Measurements from ENCODE around the gene PEAK1.
"Not testable (repeated sequence)": the region's sequence is repeated elsewhere in the genome, so short reads cannot be mapped to it uniquely, and the experiment has no call there.

The PEAK1 gene

DNA sequence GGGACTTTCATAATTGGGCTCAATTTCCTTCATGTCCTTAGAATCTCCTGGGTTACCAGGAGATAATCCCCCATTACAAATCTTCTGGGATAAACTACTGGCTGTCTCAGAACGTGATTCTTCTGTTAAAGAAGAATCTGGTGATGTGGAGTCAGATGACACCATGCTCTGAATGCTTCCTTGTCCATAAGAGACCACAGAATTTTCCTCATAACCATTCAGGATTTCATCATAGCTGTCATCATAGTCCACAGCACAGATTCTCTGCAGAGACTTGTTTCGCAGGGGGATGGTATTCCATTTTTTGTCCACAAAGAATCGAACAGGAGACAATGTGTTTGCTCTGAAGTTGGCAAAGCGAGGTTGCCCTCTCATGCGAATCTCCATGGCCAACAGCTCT is 239.1 kb downstream of the PEAK1 start:
- no peak for ATAC-seq
- TF ChIP-seq OSR1 (CRISPR knock-in tag; IDR thresholded peaks at IDR 0.05) (no peak), ISL1 (CRISPR knock-in tag; IDR thresholded peaks at IDR 0.05) (no peak), ARNTL (CRISPR knock-in tag; IDR thresholded peaks at IDR 0.05; ENCODE audit: borderline replicate concordance, low read depth) (no peak), ESRRG (CRISPR knock-in tag; IDR thresholded peaks at IDR 0.05) (no peak), BACH2 (CRISPR knock-in tag; IDR thresholded peaks at IDR 0.05; ENCODE audit: borderline replicate concordance) (no peak), GLIS3 (CRISPR knock-in tag; IDR thresholded peaks at IDR 0.05) (no peak), ZNF8 (CRISPR knock-in tag; IDR thresholded peaks at IDR 0.05) (no peak), TCF4 (CRISPR knock-in tag; IDR thresholded peaks at IDR 0.05; ENCODE audit: borderline replicate concordance) (no peak), PPARA (CRISPR knock-in tag; IDR thresholded peaks at IDR 0.05; ENCODE audit: borderline replicate concordance) (no peak)
- TF ChIP-seq, protein P1, sequence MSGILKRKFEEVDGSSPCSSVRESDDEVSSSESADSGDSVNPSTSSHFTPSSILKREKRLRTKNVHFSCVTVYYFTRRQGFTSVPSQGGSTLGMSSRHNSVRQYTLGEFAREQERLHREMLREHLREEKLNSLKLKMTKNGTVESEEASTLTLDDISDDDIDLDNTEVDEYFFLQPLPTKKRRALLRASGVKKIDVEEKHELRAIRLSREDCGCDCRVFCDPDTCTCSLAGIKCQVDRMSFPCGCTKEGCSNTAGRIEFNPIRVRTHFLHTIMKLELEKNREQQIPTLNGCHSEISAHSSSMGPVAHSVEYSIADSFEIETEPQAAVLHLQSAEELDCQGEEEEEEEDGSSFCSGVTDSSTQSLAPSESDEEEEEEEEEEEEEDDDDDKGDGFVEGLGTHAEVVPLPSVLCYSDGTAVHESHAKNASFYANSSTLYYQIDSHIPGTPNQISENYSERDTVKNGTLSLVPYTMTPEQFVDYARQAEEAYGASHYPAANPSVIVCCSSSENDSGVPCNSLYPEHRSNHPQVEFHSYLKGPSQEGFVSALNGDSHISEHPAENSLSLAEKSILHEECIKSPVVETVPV (CRISPR knock-in tag; IDR thresholded peaks at IDR 0.05) = no peak
- TF ChIP-seq, protein P2, sequence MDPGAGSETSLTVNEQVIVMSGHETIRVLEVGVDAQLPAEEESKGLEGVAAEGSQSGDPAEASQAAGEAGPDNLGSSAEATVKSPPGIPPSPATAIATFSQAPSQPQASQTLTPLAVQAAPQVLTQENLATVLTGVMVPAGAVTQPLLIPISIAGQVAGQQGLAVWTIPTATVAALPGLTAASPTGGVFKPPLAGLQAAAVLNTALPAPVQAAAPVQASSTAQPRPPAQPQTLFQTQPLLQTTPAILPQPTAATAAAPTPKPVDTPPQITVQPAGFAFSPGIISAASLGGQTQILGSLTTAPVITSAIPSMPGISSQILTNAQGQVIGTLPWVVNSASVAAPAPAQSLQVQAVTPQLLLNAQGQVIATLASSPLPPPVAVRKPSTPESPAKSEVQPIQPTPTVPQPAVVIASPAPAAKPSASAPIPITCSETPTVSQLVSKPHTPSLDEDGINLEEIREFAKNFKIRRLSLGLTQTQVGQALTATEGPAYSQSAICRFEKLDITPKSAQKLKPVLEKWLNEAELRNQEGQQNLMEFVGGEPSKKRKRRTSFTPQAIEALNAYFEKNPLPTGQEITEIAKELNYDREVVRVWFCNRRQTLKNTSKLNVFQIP (CRISPR knock-in tag; IDR thresholded peaks at IDR 0.05; ENCODE audit: borderline replicate concordance, low read depth) = no peak

DNA sequence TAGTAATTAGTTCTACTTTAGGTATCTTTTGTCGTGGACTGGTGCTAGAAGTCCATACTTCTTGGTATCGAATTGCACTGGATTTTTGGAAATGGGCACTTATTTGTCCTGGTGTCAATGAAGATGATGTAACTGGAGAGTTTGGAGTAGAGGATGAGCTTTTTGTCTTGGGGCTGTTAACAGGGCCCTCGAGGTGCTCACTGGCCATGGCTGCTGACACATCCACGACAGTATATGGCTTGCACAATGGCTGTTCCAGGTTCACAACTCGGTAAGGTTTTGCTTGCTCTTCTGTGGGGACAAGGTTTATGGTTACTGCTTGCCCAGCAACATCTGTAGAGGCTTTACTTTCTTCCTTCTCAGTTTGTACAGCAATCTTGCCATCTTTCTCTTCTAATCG is 239.6 kb downstream of the PEAK1 start:
- TF ChIP-seq, protein P1 (CRISPR knock-in tag; IDR thresholded peaks at IDR 0.05) = no peak
- TF ChIP-seq, protein P2 (CRISPR knock-in tag; IDR thresholded peaks at IDR 0.05; ENCODE audit: borderline replicate concordance, low read depth) = no peak
- TF ChIP-seq ZNF8 (CRISPR knock-in tag; IDR thresholded peaks at IDR 0.05) = no peak
- TF ChIP-seq ESRRG (CRISPR knock-in tag; IDR thresholded peaks at IDR 0.05) = no peak
- no peak for TF ChIP-seq PPARA (CRISPR knock-in tag; IDR thresholded peaks at IDR 0.05; ENCODE audit: borderline replicate concordance)
- TF ChIP-seq ZFP3 (CRISPR knock-in tag; IDR thresholded peaks at IDR 0.05) = no peak
- no peak for TF ChIP-seq ZNF70 (CRISPR knock-in tag; IDR thresholded peaks at IDR 0.05)
- no peak for TF ChIP-seq ZNF565 (CRISPR knock-in tag; conservative IDR thresholded peaks at IDR 0.05; ENCODE audit: low read depth)
- TF ChIP-seq CSDC2 (CRISPR knock-in tag; IDR thresholded peaks at IDR 0.05) = no peak
- ATAC-seq = no peak

DNA sequence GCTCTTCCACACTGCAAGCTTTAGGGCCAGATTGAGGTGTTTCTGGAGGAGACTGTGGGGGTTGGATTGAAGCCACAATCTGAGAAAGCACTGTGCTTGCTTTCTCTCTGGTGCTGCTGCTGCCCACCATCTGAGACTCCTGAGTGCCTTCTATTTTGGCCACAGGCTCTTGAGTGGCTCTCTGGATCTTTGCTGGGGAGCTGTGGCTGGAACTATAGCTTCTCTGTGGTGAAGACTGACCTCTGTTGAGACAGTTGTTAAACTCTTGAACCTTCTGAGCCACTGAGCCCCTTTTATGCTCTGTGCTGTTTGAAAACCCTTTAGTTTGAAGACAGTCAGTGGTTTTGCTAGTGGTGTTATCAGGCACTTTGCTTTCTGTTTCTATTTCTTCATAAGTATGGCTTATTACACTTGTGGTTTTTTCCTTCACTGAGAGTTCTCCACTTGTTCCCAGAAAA is 240.3 kb downstream of the PEAK1 start:
- no peak for ATAC-seq
- TF ChIP-seq RARB (CRISPR knock-in tag; IDR thresholded peaks at IDR 0.05) = no peak
- no peak for TF ChIP-seq ZNF8 (CRISPR knock-in tag; IDR thresholded peaks at IDR 0.05)
- no peak for TF ChIP-seq ZFP30 (CRISPR knock-in tag; IDR thresholded peaks at IDR 0.05)
- no peak for TF ChIP-seq ZNF565 (CRISPR knock-in tag; conservative IDR thresholded peaks at IDR 0.05; ENCODE audit: low read depth)
- TF ChIP-seq, protein P3, sequence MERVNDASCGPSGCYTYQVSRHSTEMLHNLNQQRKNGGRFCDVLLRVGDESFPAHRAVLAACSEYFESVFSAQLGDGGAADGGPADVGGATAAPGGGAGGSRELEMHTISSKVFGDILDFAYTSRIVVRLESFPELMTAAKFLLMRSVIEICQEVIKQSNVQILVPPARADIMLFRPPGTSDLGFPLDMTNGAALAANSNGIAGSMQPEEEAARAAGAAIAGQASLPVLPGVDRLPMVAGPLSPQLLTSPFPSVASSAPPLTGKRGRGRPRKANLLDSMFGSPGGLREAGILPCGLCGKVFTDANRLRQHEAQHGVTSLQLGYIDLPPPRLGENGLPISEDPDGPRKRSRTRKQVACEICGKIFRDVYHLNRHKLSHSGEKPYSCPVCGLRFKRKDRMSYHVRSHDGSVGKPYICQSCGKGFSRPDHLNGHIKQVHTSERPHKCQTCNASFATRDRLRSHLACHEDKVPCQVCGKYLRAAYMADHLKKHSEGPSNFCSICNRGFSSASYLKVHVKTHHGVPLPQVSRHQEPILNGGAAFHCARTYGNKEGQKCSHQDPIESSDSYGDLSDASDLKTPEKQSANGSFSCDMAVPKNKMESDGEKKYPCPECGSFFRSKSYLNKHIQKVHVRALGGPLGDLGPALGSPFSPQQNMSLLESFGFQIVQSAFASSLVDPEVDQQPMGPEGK (CRISPR knock-in tag; IDR thresholded peaks at IDR 0.05; ENCODE audit: borderline replicate concordance) = no peak
- TF ChIP-seq TOX (CRISPR knock-in tag; IDR thresholded peaks at IDR 0.05; ENCODE audit: borderline replicate concordance) = no peak

DNA sequence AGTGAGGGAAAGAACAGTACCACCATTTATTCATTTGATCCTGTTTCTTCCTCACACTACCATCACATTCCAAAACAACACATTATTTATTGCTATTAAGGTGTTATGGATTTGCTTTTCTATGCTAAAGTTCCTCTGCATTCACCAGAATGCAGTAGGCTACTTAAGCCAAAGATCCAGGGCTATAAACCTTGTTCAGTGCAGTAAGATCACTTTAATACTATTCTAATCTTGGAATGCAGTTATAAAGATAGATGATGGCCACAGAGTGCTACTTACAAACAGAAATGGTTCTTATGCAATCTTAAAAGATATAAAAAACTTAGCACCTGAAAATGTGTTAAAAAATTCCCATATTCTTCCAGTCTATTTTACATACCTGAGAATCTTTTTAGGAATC is 241.5 kb downstream of the PEAK1 start:
- TF ChIP-seq GLIS3 (CRISPR knock-in tag; IDR thresholded peaks at IDR 0.05) (no peak), ISL1 (CRISPR knock-in tag; IDR thresholded peaks at IDR 0.05) (no peak), OSR1 (CRISPR knock-in tag; IDR thresholded peaks at IDR 0.05) (no peak)
- no peak for ATAC-seq

DNA sequence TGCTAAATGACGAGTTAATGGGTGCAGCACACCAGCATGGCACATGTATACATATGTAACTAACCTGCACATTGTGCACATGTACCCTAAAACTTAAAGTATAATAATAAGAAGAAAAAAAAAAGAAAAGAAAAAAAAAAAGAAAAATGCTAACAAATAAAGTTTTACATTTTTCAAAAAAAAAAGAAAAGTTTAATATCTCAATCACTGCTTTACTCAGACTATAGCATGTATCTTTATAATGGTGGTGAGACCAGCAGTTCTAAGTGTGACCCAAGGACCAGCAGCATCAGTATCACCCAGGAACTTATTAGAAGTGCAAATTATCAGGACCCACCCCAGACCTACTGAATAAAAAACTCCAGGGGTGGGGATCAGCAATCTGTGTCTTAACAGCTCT is 243.8 kb downstream of the PEAK1 start:
- not testable (repeated sequence) for ATAC-seq

Data from SK-N-SH treated with all-trans-retinoic acid at 6 μM for 48 hours (cell line).